HG02588 (cell line): ENCODE data around the gene MDN1.
A peak's percentile ranks its signal among the peaks of the same experiment; 100 is the strongest.
"Not testable (repeated sequence)": the region's sequence is repeated elsewhere in the genome, so short reads cannot be mapped to it uniquely, and the experiment has no call there.

Source experiments
- ATAC-seq: cut with Tn5 transposase; IDR thresholded peaks from one replicate; pipeline ENCODE4 v1.9.1; 2021; ENCODE audit warnings: mild to moderate bottlenecking, moderate library complexity; ENCODE audit not compliant: unreplicated experiment

Gene MDN1

DNA sequence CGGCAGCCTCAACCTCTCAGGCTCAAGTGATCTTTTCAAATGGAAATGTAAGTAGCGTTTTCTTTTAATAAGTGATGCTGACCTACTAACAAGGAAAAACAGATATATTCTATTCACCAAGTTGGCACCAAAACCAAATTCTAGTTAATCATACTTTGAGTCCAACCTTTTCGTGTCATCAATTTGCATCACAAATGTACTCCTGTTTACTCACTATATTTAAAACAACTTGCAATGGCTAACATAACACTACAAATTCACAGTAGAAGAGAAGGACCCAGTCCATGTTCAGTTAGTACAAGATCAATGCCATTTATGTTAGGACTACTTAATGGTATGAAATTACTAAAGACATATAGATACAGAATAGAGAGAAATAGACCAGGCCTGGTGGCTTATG is 50.0 kb downstream of the MDN1 start:
- no peak for ATAC-seq

DNA sequence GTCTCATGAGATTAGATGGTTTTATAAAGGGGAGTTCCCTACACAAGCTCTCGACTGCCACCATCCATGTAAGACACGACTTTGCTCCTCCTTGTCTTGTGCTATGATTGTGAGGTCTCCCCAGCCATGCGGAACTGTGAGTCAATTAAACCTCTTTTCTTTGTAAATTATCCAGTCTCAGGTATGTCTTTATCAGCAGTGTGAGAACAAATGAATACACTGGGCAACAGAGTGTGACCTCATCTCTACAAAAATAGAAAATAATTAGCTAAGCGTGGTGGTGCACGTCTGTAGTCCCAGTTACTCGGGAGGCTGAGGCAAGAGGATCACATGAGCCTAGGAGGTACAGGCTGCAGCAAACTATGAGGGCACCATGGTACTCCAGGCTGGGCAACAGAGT is 51.3 kb downstream of the MDN1 start:
- ATAC-seq = no peak

DNA sequence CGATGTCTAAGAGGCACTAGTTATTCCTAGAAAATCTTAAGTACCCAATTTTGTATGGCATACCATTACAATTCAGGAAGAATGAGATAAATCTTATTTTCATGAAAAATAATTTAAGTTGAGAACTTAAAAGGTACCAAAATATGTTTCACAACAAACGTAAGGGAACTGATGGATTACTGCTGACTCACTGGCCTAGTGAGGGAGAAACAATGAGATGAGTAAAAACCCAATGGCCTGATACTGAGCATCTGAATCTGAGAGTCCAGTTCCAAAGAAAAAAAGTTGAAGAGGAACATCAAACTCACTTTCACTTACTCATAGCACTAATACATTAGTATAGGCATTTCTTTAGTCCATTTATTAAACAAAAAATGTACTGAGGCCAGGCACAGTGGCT is 56.0 kb downstream of the MDN1 start:
- ATAC-seq = no peak

DNA sequence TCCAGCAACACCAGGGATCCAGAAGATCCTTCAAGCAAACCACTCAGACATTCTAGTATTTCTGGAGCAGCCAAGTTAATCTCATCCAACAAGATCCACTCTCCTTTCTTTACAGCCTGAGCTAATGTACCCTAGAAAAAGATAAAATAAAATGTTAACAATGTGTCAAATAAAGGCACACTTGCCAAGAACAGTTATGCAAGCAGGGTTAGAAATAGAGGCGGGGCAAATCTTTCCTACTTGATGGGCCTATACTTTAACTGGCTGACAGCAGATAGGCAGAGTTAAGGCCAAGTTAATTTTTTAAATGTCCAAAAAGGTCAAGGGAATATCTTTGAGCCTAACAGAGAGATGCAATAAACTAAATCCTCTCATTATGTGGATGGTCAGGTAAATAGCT is 60.8 kb downstream of the MDN1 start:
- ATAC-seq = no peak

DNA sequence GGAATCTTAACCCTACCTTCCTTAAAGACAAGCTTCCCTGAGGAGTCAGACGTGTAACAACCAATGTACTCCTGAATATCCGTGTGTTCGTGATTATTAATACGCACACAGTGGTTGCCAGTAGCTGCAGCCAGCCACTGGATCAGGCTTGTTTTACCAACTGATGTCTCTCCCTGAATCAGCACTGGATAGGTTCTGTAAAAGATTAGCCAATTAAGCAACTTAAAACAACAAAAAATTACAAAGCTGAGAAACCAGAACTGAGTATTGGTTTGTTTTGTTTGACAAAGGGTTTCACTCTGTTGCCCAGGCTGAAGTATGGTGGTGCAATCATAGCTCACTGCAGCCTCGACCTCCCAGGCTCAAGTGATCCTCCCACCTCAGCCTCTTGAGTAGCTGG is 69.3 kb downstream of the MDN1 start:
- ATAC-seq = no peak

DNA sequence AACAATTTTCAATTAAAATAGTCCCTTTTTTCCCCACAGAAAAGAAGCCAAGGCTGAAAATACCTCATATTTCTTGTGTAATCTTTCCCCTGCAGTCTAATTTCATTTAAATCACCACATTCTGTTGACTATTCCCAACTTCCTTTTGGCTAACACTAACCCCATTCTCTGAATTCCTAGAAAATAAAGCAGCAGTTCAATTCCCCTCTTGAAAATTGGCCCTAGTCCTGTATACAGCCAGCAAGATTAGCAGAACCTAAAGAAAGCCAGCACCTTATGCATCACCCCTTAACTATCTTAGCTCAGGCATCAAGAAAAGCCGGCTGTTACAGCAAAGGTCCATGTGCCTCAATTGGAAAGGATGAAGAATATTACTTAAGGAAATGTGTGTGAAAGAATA is 69.7 kb downstream of the MDN1 start:
- ATAC-seq = no peak

DNA sequence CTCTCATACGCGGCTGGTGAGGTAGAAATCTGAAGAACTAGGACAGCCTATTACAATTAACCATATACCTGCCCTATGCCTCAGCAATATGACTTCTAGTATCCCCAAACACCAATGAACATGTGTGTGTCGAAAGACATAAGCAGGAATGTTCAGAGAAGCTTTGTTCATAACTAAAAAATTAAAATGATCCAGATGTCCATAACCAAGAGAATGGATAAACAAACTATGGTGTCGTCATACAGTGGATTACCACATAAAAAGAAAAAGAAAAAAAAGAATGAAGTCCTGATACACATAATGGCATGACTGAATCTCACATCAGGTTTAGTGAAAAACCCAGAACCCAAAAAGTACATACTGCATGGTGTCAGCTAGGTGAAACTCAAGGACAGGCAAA is 73.9 kb downstream of the MDN1 start:
- no peak for ATAC-seq

DNA sequence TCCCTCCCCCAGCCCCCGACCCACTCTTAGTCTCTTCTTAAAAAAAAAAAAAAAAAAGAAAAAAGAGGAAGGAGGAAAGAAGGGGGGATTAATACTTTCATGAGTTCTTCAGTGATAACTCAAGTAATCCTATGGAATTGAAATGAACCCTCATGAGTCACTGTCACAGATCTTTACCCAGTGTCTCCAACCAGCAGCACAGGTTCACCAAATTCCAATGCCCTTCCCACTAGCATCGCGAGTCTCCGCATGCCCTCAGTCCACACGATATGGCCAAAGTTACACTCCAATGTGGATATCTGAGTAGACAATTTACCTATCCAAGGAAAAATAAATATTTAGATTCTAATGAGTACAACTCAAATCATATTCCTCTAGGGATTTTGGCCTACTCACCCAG is 74.5 kb downstream of the MDN1 start:
- ATAC-seq = no peak

DNA sequence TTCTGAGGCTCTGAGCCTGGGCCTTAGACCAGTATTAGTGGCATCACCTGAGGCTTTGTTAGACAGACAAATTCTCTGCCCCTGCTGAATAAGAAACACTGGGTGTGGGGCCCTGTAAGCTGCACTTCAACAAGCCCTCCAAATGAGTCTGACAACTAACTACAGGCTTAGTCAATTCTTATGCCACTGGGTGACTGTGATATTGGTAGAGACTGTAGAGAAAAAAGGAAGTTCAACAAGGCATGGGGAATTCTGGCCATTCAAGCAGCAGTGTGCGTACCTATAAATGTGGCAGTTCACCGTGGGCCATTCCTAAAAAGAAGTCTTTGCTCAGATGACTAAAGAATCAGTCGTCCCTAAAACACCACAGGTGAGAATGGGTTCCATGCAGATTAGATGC is 82.7 kb downstream of the MDN1 start:
- no peak for ATAC-seq

DNA sequence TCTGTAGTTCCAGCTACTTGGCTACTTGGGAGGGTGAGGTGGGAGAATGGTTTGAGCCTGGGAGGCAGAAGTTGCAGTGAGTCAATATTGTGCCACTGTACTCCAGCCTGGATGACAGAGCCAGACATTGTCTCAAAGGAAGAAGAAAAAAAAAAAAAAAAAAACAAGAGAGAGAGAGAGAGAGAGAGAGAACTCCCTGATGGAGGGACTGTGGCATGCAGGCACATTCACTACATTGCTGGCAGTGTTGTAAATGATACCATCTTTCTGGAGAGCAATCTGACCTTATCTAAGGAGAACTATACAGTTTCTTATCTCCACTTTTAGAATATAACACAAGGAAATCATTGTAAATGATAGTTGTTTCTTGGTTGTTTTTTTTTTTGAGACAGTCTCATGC is 85.1 kb downstream of the MDN1 start:
- no peak for ATAC-seq

DNA sequence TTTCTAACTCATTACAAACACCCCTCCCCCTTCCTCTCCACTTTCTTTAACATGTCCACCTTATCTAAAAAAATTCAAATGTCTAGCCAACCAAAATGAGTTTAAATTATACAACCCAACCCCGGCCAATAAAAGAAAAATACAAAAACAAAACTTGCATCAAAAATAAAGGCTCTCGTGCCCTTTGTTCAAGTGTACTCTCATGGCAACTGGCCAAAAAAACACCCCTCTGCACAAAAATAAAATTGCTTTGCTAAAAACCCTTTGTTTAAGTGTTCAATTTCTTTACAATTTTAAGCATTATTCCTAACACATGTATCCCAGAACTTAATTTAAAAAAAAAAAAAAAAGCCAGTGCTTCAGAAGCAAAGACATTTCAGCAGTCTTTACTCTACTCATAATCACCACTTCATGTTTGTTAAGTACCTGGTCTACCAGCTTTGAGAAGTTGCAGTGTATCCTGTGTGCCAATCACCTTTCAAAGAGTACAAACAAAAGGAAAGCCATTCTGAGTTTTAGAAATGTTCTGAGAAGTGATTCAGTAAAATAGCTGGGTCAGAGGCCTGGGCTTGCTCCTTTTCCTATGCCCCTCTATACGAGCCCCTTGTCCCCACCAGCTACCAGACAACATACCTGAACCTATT is 87.5 kb downstream of the MDN1 start:
- no peak for ATAC-seq

DNA sequence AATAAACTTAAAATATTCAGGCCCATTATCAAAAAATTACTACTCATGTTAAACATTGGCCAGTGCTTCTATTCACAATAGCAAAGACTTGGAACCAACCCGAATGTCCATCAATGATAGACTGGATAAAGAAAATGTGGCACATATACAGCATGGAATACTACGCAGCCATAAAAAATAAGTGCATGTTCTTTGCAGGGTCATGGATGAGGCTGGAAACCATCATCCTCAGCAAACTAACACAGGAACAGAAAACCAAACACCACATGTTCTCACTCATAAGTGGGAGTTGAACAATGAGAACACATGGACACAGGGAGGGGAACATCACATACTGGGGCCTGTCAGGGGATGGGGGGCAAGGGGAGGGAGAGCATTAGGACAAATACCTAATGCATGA is 88.3 kb downstream of the MDN1 start:
- not testable (repeated sequence) for ATAC-seq

DNA sequence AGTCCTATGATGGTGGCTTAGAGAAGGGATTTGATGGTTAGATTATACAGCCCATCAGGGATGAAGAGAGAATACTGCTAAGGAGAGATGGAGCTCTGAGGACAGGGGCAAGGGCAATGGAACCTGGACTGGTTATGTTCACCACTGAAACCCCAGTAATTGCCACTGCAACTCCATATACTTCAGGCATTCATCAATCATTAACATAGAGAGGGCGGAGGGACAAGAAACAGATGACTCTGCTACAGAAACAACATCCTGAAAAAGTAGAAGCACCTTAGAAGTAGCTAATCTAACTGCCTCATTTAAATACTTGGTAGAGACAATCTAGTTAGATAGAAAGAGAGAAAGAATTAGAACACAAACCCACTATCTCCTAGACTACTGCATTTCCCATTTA is 89.8 kb downstream of the MDN1 start:
- ATAC-seq = peak; percentile 94

DNA sequence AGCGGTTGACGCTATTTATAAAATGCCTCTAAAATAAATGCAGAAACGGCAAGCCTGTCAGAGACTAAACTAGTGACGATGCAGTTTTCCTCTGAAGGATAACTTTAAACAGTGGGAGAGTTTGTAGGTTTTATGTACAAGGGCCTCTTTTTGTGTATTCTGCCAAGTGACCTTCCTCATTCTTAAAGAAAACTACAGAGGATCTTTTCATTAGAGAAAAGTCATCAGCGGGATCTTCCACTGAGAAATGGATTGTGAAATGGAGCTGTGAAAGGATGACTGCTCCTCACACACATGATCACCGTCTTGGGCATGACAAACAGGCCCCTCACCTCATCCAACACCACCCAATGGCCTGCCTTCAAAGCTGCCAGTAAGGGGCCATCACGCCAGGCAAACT is 92.1 kb downstream of the MDN1 start:
- ATAC-seq = no peak

DNA sequence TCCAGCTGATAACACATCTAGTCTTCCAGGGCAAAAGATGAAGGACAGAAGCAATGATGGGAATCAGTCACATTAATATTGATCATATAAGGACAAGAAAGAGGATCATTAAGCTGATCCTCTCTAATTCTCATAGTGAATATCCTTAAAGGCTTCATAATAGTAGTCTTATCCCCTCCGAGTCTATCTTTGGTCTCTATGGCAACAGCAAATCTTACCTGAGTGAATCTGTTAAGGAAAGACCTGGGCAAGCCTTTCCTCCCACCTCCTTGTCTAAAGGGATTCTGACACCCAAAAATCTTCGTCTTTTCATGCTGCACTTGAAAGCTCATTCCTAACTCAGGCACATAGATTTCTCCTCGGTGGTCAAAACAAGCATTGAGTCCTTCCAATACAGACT is 94.6 kb downstream of the MDN1 start:
- no peak for ATAC-seq

DNA sequence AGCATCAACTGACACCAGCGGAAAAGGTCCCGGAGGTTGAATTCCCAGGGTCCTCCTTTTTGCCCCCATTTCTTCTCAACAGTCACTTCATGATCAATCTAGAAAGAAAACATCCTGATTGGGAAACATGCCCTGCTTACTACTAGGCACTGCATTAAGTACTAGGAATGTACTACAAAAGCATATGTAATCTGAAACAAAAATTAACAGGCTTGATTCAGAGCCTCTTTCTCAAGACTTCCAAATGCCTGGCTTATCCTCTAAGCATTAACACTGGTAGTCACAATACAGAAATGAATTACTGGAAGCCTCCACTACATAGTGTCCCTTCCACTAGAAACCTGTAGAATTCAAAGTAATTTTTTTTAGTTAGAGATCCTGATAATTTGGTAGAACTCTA is 96.5 kb downstream of the MDN1 start:
- ATAC-seq = no peak

DNA sequence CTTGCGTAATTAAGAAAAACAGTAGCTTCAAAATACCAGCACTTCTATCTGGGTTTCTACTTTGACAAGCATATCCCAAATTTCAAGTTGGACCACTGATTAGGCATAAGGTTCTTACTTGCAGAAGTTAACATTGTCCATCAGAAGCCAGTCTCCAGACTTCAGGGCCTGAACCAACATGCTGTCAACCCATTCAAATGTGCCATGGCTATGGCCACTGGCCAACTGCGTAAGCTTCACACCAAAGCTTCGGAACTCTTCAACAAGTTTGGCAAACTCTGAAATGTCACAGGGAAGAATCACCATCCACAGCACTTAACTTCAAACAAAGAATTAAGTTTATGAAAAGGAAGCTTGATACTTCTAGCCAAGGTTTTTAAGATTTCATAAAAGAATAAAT is 103.1 kb downstream of the MDN1 start:
- no peak for ATAC-seq

DNA sequence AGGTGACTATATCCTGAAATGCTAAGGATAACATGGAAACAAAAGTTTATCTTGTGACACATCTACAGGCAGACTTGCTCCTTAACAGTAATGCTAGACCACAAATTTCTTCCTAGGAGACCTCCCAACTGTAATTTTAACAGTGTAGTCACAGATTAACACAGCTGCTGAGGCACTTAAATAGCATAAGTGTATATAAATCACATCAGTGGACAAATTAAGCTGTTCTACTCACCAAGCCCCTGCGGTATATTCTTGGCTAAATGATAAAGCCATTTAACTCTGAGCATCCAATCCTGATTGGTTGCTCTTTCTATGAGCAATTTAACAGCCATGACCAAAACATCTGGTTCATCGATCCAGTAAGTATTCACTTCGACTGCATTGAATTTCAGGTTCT is 107.8 kb downstream of the MDN1 start:
- ATAC-seq = no peak

DNA sequence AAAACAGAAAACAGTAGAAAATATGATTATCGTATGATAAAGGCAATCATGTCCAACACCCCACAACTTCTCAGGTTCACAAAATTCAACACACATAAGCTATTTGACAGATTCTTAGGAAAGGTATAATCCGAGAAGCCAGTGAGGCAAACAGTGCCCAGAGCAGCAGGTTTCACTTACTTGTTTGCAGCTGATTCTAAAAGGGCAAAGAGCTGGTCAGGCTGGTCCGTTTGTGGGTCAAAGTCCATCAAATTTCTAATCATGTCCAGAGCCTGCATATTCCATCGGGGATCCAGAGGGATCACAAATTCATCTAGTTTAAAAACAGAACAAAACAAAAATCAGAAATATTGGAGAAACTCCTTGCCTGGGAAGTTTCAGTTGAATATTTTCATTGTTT is 111.3 kb downstream of the MDN1 start:
- no peak for ATAC-seq

DNA sequence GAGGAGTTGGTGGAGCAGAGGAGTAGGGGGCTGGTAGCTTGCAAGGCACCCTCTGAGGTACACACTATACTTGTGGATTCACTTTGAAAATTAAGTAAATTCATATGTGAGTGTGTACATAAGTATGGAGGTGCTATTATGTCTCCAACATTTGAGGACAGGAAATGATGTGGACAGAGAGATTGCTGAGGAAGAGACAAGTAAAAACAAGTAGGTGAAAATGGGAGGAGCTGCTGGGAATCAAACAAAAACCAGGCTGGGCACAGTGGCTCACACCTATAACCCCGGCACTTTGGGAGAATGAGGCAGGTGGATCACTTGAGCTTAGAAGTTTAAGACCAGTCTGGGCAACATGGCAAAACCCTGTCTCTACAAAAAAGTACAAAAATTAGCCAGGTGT is 111.8 kb downstream of the MDN1 start:
- no peak for ATAC-seq

DNA sequence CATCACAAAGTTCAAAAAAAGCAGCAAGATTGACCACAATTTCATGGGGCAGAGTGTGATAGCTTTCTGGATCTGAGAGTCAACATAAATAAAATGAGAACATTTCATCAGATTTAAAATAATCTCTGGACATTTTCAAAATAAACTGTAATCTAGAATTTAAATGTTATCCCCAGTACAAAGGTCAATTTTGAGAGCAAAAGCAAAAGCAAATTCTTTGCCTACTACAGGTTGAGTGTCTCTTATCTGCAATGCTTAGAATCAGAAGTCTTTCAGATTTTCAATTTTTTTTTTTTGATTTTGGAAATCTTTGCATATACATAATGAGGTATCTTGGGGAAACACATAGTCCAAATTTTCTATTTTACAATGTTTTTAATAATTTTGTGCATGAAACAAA is 113.5 kb downstream of the MDN1 start:
- no peak for ATAC-seq

DNA sequence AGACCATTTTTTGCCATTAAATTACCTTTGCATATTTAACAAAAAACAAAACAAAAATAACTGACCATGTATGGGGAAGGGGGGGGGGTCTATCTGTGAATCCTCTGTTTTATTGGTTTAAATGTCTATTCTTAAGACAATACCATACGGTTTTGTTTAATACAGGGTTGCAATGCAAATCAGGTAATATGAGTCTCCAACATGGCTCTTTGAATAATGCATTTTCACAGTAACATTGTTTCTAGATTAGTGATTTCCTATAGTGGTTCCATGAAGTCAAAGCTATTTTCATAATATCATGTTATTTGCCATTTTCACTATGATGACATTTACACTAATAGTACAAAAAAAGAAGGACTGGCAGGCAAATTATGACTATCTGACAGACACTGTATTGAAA is 116.3 kb downstream of the MDN1 start:
- ATAC-seq = no peak

DNA sequence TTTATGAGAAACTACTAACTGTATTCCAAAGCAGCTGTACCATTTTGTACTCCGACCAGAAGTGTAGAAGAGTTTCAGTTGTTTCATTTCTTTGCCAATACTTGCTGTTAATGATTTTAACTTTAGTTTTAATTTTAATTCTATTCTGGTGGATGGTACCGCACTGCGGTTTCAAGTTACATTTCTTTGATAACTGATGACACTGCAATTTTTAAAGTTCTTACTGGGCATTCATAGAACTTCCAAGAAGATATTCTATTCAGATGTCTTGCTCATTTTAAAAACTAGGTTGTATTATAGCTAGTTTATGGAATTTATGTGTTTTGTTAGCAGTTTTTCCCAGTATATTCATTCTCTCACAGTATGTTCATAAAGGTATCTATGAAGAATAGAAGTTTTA is 117.2 kb downstream of the MDN1 start:
- no peak for ATAC-seq

DNA sequence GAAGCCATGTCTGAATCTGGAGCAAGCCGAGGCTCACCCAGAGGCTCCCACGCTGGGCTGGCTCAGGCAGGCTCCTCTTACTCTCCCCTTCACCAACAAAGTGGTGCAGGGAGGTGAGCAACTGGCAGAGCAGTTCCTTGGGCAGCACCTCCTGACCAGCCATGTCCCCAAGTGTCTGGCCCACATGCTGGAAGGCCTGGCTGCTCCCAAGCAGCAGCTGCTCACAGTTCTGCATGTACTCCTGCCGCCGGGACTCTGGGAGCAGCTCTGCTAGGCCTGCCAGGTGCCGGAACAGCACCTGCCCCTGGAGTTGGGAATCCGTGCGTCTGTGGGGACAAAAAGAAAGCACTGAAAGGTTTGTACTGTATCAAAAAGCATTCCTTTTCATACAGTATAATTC is 123.9 kb downstream of the MDN1 start:
- no peak for ATAC-seq
